ENCODE data around the gene SNX9. TPM values are rescaled to one million over a fixed set of nuclear protein-coding genes. Genes with fewer than 3 reads are reported as not detected.
A peak's percentile ranks its signal among the peaks of the same experiment; 100 is the strongest.

Gene SNX9
- total RNA-seq, 1 experiment from 2014 or later, result 24.8 TPM

GRCh38 chr6:157822245-157823000 is 623 bp upstream of the SNX9 start:
- no peaks in the 10 kb centered on the region for H3K36me3 ChIP-seq (ENCODE audit: insufficient read depth, low read length, poor library complexity, severe bottlenecking)
- no peak for TF ChIP-seq EZH2 (IDR thresholded peaks at IDR 0.05; ENCODE audit: borderline replicate concordance, low read depth, low read length, poor library complexity, severe bottlenecking)
- TF ChIP-seq CTCF (conservative IDR thresholded peaks at IDR 0.05; ENCODE audit: low read depth, low read length), result no peak
- DNase-seq (ENCODE audit: low spot score), result no peak
- peak overlapping the region; percentile 80 for H3K4me3 ChIP-seq (ENCODE audit: low read depth, low read length, poor library complexity, severe bottlenecking)
- H3K9me3 ChIP-seq (ENCODE audit: low read depth, low read length, poor library complexity, severe bottlenecking), result no peaks in the 10 kb centered on the region
- intact Hi-C loops (cut with micrococcal nuclease; ENCODE audit: unreplicated experiment), result no loop called here
- no TSS peak for BruUV-seq (replicated peaks)
- POLR2A ChIA-PET (ENCODE audit: low non-redundant PET), result no interaction called here
- H3K27me3 ChIP-seq (replicated peaks; ENCODE audit: insufficient read depth, low read depth, low read length, poor library complexity), result no peaks in the 10 kb centered on the region
- CTCF ChIA-PET, result no interaction called here
- H3K4me1 ChIP-seq (ENCODE audit: insufficient read depth, low read length, poor library complexity, severe bottlenecking), result peaks cover 5% of the 10 kb centered on the region
- H3K27ac ChIP-seq (ENCODE audit: low read depth, low read length, poor library complexity, severe bottlenecking), result no peak overlapping the region

GRCh38 chr6:157823528-157824370 is 703 bp downstream of the SNX9 start:
- DNase-seq (ENCODE audit: low spot score), result peak; percentile 54
- peak overlapping the region; percentile 80 for H3K4me3 ChIP-seq (ENCODE audit: low read depth, low read length, poor library complexity, severe bottlenecking)
- H3K9me3 ChIP-seq (ENCODE audit: low read depth, low read length, poor library complexity, severe bottlenecking), result no peaks in the 10 kb centered on the region
- H3K27ac ChIP-seq (ENCODE audit: low read depth, low read length, poor library complexity, severe bottlenecking), result peak overlapping the region; percentile 90
- no peak for TF ChIP-seq CTCF (conservative IDR thresholded peaks at IDR 0.05; ENCODE audit: low read depth, low read length)
- TF ChIP-seq EZH2 (IDR thresholded peaks at IDR 0.05; ENCODE audit: borderline replicate concordance, low read depth, low read length, poor library complexity, severe bottlenecking), result no peak
- ChIA-PET POLR2A (ENCODE audit: low non-redundant PET) (no interaction called here), CTCF (no interaction called here)
- H3K27me3 ChIP-seq (replicated peaks; ENCODE audit: insufficient read depth, low read depth, low read length, poor library complexity), result no peaks in the 10 kb centered on the region
- peaks cover 5% of the 10 kb centered on the region for H3K4me1 ChIP-seq (ENCODE audit: insufficient read depth, low read length, poor library complexity, severe bottlenecking)
- no peaks in the 10 kb centered on the region for H3K36me3 ChIP-seq (ENCODE audit: insufficient read depth, low read length, poor library complexity, severe bottlenecking)
- intact Hi-C loops (cut with micrococcal nuclease; ENCODE audit: unreplicated experiment), result no loop called here
- BruUV-seq (replicated peaks), result no TSS peak

GRCh38 chr6:157825243-157825904 is 2.3 kb downstream of the SNX9 start:
- no peaks in the 10 kb centered on the region for H3K27me3 ChIP-seq (replicated peaks; ENCODE audit: insufficient read depth, low read depth, low read length, poor library complexity)
- H3K4me1 ChIP-seq (ENCODE audit: insufficient read depth, low read length, poor library complexity, severe bottlenecking), result peaks cover 5% of the 10 kb centered on the region
- H3K27ac ChIP-seq (ENCODE audit: low read depth, low read length, poor library complexity, severe bottlenecking), result no peak overlapping the region
- no peak for DNase-seq (ENCODE audit: low spot score)
- POLR2A ChIA-PET (ENCODE audit: low non-redundant PET), result no interaction called here
- no peak overlapping the region for H3K4me3 ChIP-seq (ENCODE audit: low read depth, low read length, poor library complexity, severe bottlenecking)
- H3K9me3 ChIP-seq (ENCODE audit: low read depth, low read length, poor library complexity, severe bottlenecking), result no peaks in the 10 kb centered on the region
- CTCF ChIA-PET, result no interaction called here
- BruUV-seq (replicated peaks), result no TSS peak
- TF ChIP-seq CTCF (conservative IDR thresholded peaks at IDR 0.05; ENCODE audit: low read depth, low read length), result no peak
- TF ChIP-seq EZH2 (IDR thresholded peaks at IDR 0.05; ENCODE audit: borderline replicate concordance, low read depth, low read length, poor library complexity, severe bottlenecking), result no peak
- intact Hi-C loops (cut with micrococcal nuclease; ENCODE audit: unreplicated experiment), result no loop called here
- no peaks in the 10 kb centered on the region for H3K36me3 ChIP-seq (ENCODE audit: insufficient read depth, low read length, poor library complexity, severe bottlenecking)
